NCI-H1930 (cell line): Measurements from ENCODE around the gene MLPH.

Experiments used
- DNase-seq, 2 experiments: peaks; one replicate each; lab custom pipeline; 2025; lab: John Stamatoyannopoulos, UW

Gene MLPH

DNA sequence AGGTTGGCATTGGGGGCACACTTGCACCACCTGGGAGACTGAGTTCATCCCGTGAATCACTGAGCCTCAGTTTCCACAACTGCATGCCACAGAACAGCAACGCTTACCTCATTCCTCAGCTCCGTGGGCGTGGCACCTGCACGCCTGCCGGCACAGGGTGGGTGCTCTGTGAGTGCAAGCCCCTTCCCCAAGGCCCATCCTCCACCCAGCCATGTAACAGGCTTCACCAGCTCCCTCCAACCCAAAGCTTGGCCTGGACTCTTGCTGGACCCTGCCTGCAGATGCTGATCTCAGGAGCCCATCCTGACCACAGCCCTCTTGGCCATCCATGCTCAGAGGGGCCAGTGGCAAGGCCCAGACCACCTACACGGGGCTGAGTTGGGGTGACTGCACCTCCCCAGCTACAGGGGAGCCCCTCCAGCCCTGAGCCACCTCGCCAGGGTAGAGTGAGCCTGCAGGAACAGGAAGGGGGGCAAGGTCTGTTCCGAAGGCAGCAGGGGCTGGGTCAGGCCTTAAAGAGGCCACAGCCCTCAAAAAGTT lies 81.1 kb downstream of the MLPH start:
- DNase-seq: no peak

GRCh38 chr2:237569041-237569440 lies 82.0 kb downstream of the MLPH start:
- DNase-seq: no peak

- no peak for DNase-seq
Measured at GRCh38 chr2:237569896-237570295, 82.8 kb downstream of the MLPH start.

- DNase-seq: no peak
Measured at GRCh38 chr2:237570776-237571335, 83.8 kb downstream of the MLPH start.

DNA sequence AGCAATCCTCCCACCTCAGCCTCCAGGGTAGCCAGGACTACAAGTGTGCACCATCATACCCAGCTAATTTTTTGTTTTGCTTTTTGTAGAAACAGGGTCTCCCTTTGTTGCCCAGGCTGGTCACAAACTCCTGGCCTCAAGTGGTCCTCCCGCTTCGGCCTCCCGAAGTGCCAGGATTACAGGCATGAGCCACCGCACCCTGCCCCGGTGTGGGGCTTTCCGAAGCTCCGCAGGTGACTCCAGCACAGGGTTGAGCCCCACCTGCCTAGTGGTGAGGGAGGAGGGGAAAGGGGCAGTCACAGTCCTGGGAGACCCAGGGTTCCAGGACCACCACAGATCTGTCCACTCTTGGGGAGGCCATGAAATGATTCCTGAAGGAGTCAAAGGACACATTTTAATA lies 84.5 kb downstream of the MLPH start:
- DNase-seq: no peak

- DNase-seq: peak; percentile 62 to 76
Measured at GRCh38 chr2:237572021-237572741, 85.1 kb downstream of the MLPH start.

DNA sequence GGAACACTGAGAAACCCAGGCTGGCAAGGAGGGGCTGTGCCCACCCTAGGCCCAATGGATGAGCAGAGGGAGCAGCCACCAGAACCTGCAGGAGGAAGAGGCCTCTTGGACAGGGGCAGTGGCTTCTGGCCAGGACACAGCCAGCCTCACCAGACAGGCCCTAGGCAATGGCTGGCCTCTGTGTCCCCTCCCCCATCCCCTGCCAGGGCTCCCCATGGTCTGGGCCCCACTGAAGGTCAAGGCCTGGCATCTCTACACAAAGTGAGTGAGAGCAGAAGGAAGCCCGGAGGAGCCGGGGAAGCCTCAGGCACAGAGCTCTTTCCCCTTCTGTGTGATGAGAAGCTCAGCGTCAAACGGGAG lies 85.7 kb downstream of the MLPH start:
- DNase-seq: no peak

DNA sequence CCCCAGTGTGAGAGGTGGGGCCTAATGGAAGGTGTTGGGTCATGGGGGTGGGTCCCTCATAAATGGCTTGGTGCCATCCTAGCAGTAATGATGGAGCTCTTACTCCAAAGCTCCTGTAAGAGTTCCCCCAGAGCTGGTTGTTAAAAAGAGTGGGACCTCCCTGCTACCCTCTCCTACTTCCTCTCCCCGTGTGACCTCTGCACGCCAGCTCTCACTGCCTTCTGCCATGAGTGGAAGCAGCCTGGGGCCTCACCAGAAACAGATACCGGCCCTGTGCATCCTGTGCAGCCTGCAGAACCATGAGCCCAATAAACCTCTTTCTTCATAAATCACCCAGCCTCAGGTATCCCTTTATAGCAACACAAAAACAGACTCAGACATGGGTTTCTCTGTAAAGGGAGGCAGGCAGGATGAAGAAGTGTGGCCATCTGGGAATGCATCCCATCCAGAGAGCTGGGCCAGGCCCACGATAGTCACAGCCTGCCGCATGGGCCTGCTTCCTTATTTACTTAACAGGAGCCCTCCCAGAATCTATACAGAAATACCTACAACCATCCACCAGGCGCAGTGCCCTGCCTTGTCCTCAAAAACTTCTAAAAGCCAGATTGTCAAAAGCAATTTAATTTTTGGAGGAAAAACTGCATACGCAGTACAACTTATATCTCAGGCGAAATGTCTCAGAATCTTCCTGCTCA lies 86.8 kb downstream of the MLPH start:
- DNase-seq: no peak

GRCh38 chr2:237574467-237574866 lies 87.4 kb downstream of the MLPH start:
- DNase-seq: no peak

GRCh38 chr2:237574894-237575868 lies 88.1 kb downstream of the MLPH start:
- DNase-seq: no peak

- DNase-seq: no peak
Measured at GRCh38 chr2:237575869-237576862, 89.1 kb downstream of the MLPH start.

- no peak for DNase-seq
Measured at GRCh38 chr2:237576974-237577373, 89.9 kb downstream of the MLPH start.

DNA sequence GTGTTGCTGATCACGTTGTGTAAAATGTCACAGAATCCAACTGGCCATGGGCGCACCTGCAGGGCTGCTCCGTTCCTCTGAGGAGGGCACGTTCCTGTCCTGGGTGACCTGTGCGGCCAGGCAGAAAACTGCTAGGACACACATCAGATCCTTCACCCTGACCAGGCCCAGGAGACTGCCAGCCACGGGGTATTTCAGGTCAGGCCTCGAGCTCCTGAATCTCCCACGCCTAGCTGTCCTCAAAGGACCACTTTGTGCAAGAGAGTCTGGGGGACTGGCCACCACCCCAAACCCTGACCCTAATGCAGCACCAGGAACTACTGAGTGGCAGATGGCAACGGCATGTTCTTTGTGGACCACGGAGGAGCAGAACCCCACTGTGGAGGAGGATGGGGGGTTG lies 90.4 kb downstream of the MLPH start:
- no peak for DNase-seq

- no peak for DNase-seq
Measured at GRCh38 chr2:237577956-237578870, 91.2 kb downstream of the MLPH start.

- DNase-seq: no peak
Measured at GRCh38 chr2:237581326-237581725, 94.3 kb downstream of the MLPH start.

DNA sequence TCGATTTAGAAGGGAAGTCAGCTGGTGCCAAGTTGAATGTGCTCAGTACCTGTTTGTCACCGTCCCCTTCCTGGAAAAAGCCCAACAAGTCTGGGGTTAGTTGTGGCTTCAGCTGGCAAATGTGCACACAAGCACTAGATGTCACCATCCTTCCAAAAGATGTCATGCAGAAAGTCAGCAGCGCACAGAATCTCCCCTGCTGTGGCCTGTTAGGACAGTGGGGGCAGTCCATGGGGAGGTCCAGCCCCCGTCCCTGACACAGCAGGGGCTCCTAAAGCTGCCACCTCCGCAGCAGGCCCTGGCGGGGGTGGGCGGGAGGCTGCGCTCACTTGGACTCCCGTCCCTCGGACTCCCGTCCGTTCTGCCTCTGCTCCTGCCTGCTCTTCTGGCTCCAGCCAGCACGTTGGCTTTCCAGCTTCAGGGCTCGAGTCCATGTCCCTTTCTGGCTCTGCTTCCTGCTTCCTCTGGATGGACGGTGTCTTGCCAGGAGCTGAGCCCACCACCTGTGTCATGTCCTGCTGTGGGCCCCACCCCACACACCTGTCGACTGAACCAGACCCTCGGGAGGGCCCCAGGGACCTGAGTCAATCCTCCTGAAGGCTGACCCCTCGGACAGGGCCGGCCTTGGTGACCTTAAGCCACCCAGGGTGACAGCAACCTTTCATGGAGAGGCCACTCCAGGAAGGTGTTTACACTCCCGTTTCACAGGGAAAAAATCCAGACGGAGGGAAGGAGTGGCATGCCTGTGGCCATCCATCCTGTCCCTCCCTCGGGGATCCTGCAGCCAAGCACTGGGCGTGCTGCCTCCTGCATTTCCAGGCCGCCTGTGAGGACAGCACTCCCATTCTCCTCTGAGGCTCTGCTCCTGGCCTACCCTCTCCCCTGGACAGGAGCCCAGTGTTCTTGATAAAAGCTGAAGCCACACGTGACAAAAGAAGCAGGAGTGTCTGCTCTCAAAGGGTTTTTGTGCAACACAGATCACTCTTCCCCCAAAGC lies 95.0 kb downstream of the MLPH start:
- no peak for DNase-seq

DNA sequence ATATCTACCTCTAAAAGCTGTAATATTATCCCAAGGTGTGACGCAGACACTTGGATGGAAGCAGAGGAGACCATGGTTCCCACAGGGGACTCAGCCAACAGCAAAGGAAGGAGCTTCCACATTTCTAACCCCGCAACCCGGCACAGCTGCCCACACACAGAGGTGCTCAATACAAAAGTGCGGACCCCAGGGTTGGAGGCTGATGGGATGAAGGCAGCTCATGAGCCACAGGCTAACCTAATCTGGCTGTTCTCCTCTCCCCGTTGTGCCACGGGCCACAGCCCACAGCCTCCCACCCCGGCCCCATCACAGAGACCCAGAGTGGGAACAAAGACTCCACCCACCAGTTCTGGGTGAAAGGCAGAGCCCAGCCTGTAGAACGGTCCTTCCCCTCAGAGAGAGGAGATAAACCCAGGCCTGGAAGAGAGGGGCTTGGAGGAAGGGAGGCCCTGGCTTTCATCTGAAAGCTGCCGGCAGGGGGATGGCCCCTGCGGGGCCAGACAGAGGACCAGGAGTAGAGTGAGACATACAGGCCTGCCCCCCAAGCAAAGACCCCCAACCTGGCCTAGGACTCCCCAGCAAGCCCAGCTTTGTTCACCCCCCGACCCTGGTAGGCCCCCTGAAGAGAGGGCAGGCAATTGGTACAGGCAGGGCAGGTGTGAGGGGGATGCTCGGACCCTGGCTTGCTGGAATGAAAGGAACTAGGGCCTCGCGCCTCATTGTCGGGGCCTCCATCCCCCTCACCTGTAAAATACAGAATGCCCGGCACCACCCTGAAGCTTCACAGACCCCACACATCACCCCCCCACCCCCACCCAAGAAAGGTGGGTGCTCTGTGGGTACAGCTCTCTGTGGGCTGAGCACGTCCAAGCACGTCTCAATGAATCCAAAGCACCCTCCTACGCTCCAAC lies 96.6 kb downstream of the MLPH start:
- DNase-seq: no peak
